Caco-2 (cell line): ENCODE data around the gene METTL13. TPM values are rescaled to one million over a fixed set of nuclear protein-coding genes. Genes with fewer than 3 reads are reported as not detected.
A peak's percentile ranks its signal among the peaks of the same experiment; 100 is the strongest.

Experiments used
- BruUV-seq: library from RNA; stranded (reverse); fragments of 400-500 nt; replicated peaks from 2 replicates; lab custom pipeline; 2021; lab: Mats Ljungman, UMichigan
- CTCF ChIA-PET: fragments of 300-600 bp; sonication (Branson Sonifier 250); formaldehyde crosslinking; loops from one replicate; lab custom pipeline; 2022; ENCODE audit warnings: antibody characterized with exemption; lab: Charles Lee
- POLR2A ChIA-PET: fragments of 300-600 bp; sonication (Branson Sonifier 250); formaldehyde crosslinking; loops from one replicate; lab custom pipeline; 2022; ENCODE audit warnings: antibody characterized with exemption; lab: Charles Lee
- DNase-seq, 2 experiments: peaks; one replicate each; pipeline versions ENCODE4 v3.0.0 to v3.0.0-alpha.2; 2020 to 2022
- H3K27me3 ChIP-seq: replicated peaks from 2 replicates; pipeline ENCODE4 v1.6.0; 2011; ENCODE audit warnings: low read length; ENCODE audit not compliant: control insufficient read depth, insufficient read depth
- H3K36me3 ChIP-seq: 2 replicates; pipeline ENCODE4 v1.5.1; 2011; ENCODE audit warnings: low read length; ENCODE audit not compliant: control insufficient read depth, insufficient read depth
- H3K4me1 ChIP-seq: fragments of 250-450 bp; sonication (Bioruptor Pico); 2 replicates; pipeline ENCODE4 v1.5.1; 2020; ENCODE audit warnings: mild to moderate bottlenecking
- H3K4me3 ChIP-seq: 2 replicates; pipeline ENCODE4 v1.5.1; 2011; ENCODE audit warnings: low read depth, mild to moderate bottlenecking, control low read depth, low read length
- H3K9me3 ChIP-seq: fragments of 250-450 bp; sonication (Bioruptor Pico); 2 replicates; pipeline ENCODE4 v1.5.1; 2020; ENCODE audit warnings: mild to moderate bottlenecking, moderate library complexity
- H3K27ac Mint-ChIP-seq: one replicate; pipeline ENCODE4 v1.8.0; 2022; ENCODE audit warnings: mixed read lengths; ENCODE audit not compliant: unreplicated experiment
- H3K27me3 Mint-ChIP-seq: one replicate; pipeline ENCODE4 v1.8.0; 2022; ENCODE audit warnings: mixed read lengths; ENCODE audit not compliant: insufficient read depth, unreplicated experiment
- H3K36me3 Mint-ChIP-seq: one replicate; pipeline ENCODE4 v1.8.0; 2022; ENCODE audit warnings: mild to moderate bottlenecking, mixed read lengths; ENCODE audit not compliant: insufficient read depth, unreplicated experiment
- H3K4me1 Mint-ChIP-seq: one replicate; pipeline ENCODE4 v1.8.0; 2022; ENCODE audit warnings: low read depth, mixed read lengths; ENCODE audit not compliant: unreplicated experiment
- H3K4me3 Mint-ChIP-seq: one replicate; pipeline ENCODE4 v1.8.0; 2022; ENCODE audit warnings: mild to moderate bottlenecking, moderate library complexity, mixed read lengths; ENCODE audit not compliant: unreplicated experiment
- H3K9me3 Mint-ChIP-seq: one replicate; pipeline ENCODE4 v1.8.0; 2022; ENCODE audit warnings: mixed read lengths; ENCODE audit not compliant: unreplicated experiment
- intact Hi-C: fragments of 100-400 bp; cut with micrococcal nuclease; formaldehyde crosslinking; loops from one replicate; pipeline ENCODE4 v1.10.0; 2022; ENCODE audit not compliant: unreplicated experiment
- total RNA-seq: library from RNA; stranded (reverse); gene quantifications from 2 replicates; pipeline ENCODE4 v1.2.3, GENCODE V29; 2022
- TF ChIP-seq, protein P1 (sequence below), 2 experiments: fragments of 200-600 bp in 1 of 2; IDR thresholded peaks; 1 replicate in 1 of 2; 2 replicates in 1 of 2; pipeline versions ENCODE4 v1.5.1 to v1.8.0; 2011 to 2022; ENCODE audit warnings: antibody characterized with exemption in 1 of 2, control low read depth in 1 of 2, inconsistent platforms in 1 of 2, low read depth in 1 of 2, low read length in 1 of 2, mild to moderate bottlenecking in 1 of 2, moderate library complexity in 1 of 2; ENCODE audit not compliant: insufficient read depth in 1 of 2, severe bottlenecking in 1 of 2, unreplicated experiment in 1 of 2

Gene METTL13
- total RNA-seq, 1 experiment from 2014 or later: 36.9 TPM

GRCh38 chr1:171841050-171841910, 59.8 kb downstream of the METTL13 start, which contains the start of gene DNM3:
Gene DNM3, plus strand, starts transcription at chr1:171841498. Its CDS starts 159 bp downstream, at chr1:171841657.
- Histone ChIP-seq H3K4me3 (peak within 1 kb of the TSS; percentile 58), H3K36me3 (no peaks in the 10 kb centered on the region), H3K27me3 (peaks cover 3% of the 10 kb centered on the region), H3K9me3 (peaks cover 6% of the 10 kb centered on the region), H3K4me1 (no peaks in the 10 kb centered on the region; the same call in 1 of the 2 replicates)
- CTCF ChIA-PET: interaction anchor here (0.6 to 1.1 kb wide), 2 partner anchors 245 to 564 kb away, joined by 3 read pairs; no protein-coding TSS in a partner anchor
- H3K27ac Mint-ChIP-seq: no peak within 1 kb of the TSS
- intact Hi-C loops: loop anchor here (5.0 kb wide), 1 partner anchor 691 kb away; the partner anchor contains the start of gene SUCO
- peak within 1 kb of the TSS; percentile 82 for H3K4me3 Mint-ChIP-seq
- H3K27me3 Mint-ChIP-seq: peaks cover 30% of the 10 kb centered on the region
- TF ChIP-seq, protein P1, sequence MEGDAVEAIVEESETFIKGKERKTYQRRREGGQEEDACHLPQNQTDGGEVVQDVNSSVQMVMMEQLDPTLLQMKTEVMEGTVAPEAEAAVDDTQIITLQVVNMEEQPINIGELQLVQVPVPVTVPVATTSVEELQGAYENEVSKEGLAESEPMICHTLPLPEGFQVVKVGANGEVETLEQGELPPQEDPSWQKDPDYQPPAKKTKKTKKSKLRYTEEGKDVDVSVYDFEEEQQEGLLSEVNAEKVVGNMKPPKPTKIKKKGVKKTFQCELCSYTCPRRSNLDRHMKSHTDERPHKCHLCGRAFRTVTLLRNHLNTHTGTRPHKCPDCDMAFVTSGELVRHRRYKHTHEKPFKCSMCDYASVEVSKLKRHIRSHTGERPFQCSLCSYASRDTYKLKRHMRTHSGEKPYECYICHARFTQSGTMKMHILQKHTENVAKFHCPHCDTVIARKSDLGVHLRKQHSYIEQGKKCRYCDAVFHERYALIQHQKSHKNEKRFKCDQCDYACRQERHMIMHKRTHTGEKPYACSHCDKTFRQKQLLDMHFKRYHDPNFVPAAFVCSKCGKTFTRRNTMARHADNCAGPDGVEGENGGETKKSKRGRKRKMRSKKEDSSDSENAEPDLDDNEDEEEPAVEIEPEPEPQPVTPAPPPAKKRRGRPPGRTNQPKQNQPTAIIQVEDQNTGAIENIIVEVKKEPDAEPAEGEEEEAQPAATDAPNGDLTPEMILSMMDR (IDR thresholded peaks at IDR 0.05; ENCODE audit: insufficient read depth in 1 of 2, low read depth in 1 of 2, low read length in 1 of 2, severe bottlenecking in 1 of 2, unreplicated experiment in 1 of 2): no peak
- H3K36me3 Mint-ChIP-seq: no peaks in the 10 kb centered on the region
- H3K4me1 Mint-ChIP-seq: peaks cover 13% of the 10 kb centered on the region
- BruUV-seq: no TSS peak
- DNase-seq: peak; percentile 50 to 77
- POLR2A ChIA-PET: no interaction called here
- no peaks in the 10 kb centered on the region for H3K9me3 Mint-ChIP-seq

GRCh38 chr1:171841931-171842761, 60.7 kb downstream of the METTL13 start:
- no TSS peak for BruUV-seq
- Mint-ChIP-seq H3K4me1 (peaks cover 13% of the 10 kb centered on the region), H3K9me3 (no peaks in the 10 kb centered on the region), H3K27me3 (peaks cover 30% of the 10 kb centered on the region), H3K27ac (no peak overlapping the region), H3K36me3 (no peaks in the 10 kb centered on the region), H3K4me3 (peak overlapping the region; percentile 82)
- H3K36me3 ChIP-seq: no peaks in the 10 kb centered on the region
- H3K4me1 ChIP-seq: no peaks in the 10 kb centered on the region; the same call in 1 of the 2 replicates
- H3K9me3 ChIP-seq: peaks cover 6% of the 10 kb centered on the region
- no peak for DNase-seq
- ChIA-PET POLR2A (no interaction called here), CTCF (interaction anchor here (0.6 to 1.1 kb wide), 3 partner anchors 9 to 563 kb away, joined by 3 read pairs; no protein-coding TSS in a partner anchor)
- peak overlapping the region; percentile 58 for H3K4me3 ChIP-seq
- intact Hi-C loops: loop anchor here (5.0 kb wide), 1 partner anchor 690 kb away; the partner anchor contains the start of gene SUCO
- TF ChIP-seq, protein P1 (IDR thresholded peaks at IDR 0.05; ENCODE audit: insufficient read depth in 1 of 2, low read depth in 1 of 2, low read length in 1 of 2, severe bottlenecking in 1 of 2, unreplicated experiment in 1 of 2): no peak
- H3K27me3 ChIP-seq: peaks cover 3% of the 10 kb centered on the region

DNA sequence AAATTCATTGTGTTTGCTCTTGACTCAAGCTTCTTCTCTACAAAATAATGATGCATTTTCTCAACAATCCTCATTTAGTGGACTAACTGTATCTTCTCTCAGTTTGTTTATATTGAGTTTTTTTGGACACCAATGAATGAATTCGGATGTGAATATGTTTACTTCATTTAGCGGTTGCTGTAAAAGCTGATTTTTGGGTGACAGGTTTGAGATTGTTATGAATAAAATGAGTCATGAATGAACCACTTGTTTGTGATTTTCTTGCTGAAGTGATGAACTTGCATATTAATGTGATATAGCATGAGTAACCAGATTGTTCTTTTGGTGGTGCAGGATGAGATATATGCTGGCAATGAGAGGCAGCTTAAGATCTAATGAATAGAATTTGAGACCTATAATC, 62.9 kb downstream of the METTL13 start:
- Histone ChIP-seq H3K4me3 (no peak overlapping the region), H3K27me3 (peaks cover 3% of the 10 kb centered on the region), H3K9me3 (peaks cover 6% of the 10 kb centered on the region), H3K36me3 (no peaks in the 10 kb centered on the region), H3K4me1 (no peaks in the 10 kb centered on the region; the same call in 1 of the 2 replicates)
- Mint-ChIP-seq H3K27me3 (peaks cover 28% of the 10 kb centered on the region), H3K4me1 (peaks cover 13% of the 10 kb centered on the region), H3K27ac (no peak overlapping the region), H3K4me3 (no peak overlapping the region), H3K36me3 (no peaks in the 10 kb centered on the region), H3K9me3 (no peaks in the 10 kb centered on the region)
- ChIA-PET CTCF (no interaction called here), POLR2A (no interaction called here)
- no TSS peak for BruUV-seq
- no peak for DNase-seq
- TF ChIP-seq, protein P1 (IDR thresholded peaks at IDR 0.05; ENCODE audit: insufficient read depth in 1 of 2, low read depth in 1 of 2, low read length in 1 of 2, severe bottlenecking in 1 of 2, unreplicated experiment in 1 of 2): no peak
- intact Hi-C loops: loop anchor here (5.0 kb wide), 1 partner anchor 688 kb away; the partner anchor contains the start of gene SUCO
